Parathyroid adenoma (tissue), 2 donors: ENCODE results near the gene VILL.

Experiments
- H2AFZ ChIP-seq: fragments of 300-600 bp; sonication (generic); one replicate; pipeline ENCODE4 v1.7.0; 2017; ENCODE audit warnings: antibody characterized with exemption, mild to moderate bottlenecking
- H3K27ac ChIP-seq: fragments of 300-600 bp; sonication (generic); one replicate; pipeline ENCODE4 v1.7.0; 2017
- H3K27me3 ChIP-seq: fragments of 300-600 bp; sonication (generic); one replicate; pipeline ENCODE4 v1.7.0; 2017; ENCODE audit warnings: low read length; ENCODE audit not compliant: control insufficient read depth, insufficient read depth
- H3K36me3 ChIP-seq: fragments of 300-600 bp; sonication (generic); one replicate; pipeline ENCODE4 v1.7.0; 2017; ENCODE audit warnings: low read length; ENCODE audit not compliant: control insufficient read depth, insufficient read depth
- H3K4me1 ChIP-seq: fragments of 300-600 bp; sonication (generic); one replicate; pipeline ENCODE4 v1.7.0; 2017; ENCODE audit warnings: control low read depth
- H3K4me2 ChIP-seq: fragments of 300-600 bp; sonication (generic); one replicate; pipeline ENCODE4 v1.7.0; 2017; ENCODE audit warnings: low read length
- H3K4me3 ChIP-seq: fragments of 300-600 bp; sonication (generic); one replicate; pipeline ENCODE4 v1.7.0; 2017; ENCODE audit warnings: low read depth, low read length
- H3K79me2 ChIP-seq: fragments of 300-600 bp; sonication (generic); one replicate; pipeline ENCODE4 v1.7.0; 2017; ENCODE audit warnings: control low read depth
- H3K9ac ChIP-seq: fragments of 300-600 bp; sonication (generic); one replicate; pipeline ENCODE4 v1.7.0; 2017; ENCODE audit warnings: mild to moderate bottlenecking
- H3K9me3 ChIP-seq: fragments of 300-600 bp; sonication (generic); one replicate; pipeline ENCODE4 v1.7.0; 2017; ENCODE audit warnings: low read length; ENCODE audit not compliant: control insufficient read depth
- TF ChIP-seq, protein P1 (sequence below): fragments of 300-600 bp; sonication (generic); IDR thresholded peaks from one replicate; pipeline ENCODE4 v1.7.0; 2017; ENCODE audit warnings: antibody characterized with exemption, mild to moderate bottlenecking
- donor health status: primary hyperparathyroidism.

VILL gene

GRCh38 chr3:37967260-37967881, 23.2 kb upstream of the VILL start:
- no peak overlapping the region for H3K27ac ChIP-seq
- H3K79me2 ChIP-seq, result peaks cover 3% of the 10 kb centered on the region
- no peaks in the 10 kb centered on the region for H3K27me3 ChIP-seq
- no peak overlapping the region for H3K9ac ChIP-seq
- H3K4me1 ChIP-seq, result no peaks in the 10 kb centered on the region
- H3K36me3 ChIP-seq, result no peaks in the 10 kb centered on the region
- no peak overlapping the region for H3K4me2 ChIP-seq
- TF ChIP-seq, protein P1, sequence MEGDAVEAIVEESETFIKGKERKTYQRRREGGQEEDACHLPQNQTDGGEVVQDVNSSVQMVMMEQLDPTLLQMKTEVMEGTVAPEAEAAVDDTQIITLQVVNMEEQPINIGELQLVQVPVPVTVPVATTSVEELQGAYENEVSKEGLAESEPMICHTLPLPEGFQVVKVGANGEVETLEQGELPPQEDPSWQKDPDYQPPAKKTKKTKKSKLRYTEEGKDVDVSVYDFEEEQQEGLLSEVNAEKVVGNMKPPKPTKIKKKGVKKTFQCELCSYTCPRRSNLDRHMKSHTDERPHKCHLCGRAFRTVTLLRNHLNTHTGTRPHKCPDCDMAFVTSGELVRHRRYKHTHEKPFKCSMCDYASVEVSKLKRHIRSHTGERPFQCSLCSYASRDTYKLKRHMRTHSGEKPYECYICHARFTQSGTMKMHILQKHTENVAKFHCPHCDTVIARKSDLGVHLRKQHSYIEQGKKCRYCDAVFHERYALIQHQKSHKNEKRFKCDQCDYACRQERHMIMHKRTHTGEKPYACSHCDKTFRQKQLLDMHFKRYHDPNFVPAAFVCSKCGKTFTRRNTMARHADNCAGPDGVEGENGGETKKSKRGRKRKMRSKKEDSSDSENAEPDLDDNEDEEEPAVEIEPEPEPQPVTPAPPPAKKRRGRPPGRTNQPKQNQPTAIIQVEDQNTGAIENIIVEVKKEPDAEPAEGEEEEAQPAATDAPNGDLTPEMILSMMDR, result peak; percentile 86
- no peak overlapping the region for H3K4me3 ChIP-seq
- no peak overlapping the region for H2AFZ ChIP-seq
- H3K9me3 ChIP-seq, result no peaks in the 10 kb centered on the region

DNA sequence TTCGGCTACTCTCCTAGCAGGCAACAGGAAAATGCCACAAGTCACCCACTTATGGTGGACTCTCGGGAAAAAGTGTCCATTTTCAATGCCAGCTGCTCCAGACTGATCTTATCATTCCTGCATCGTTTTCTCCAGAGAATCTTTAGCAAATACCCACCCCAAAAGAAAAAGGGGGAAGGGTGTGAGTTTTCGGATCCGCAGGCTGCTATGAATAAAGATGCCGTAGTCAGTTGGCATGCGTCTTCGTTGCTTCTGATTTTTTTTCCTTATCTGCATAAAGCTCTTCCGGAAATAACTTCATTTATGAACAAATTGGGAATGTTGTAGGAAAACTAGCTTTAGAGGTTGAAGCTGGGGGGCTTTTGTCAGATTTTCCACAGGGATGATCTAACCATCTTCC, 22.4 kb upstream of the VILL start:
- Histone ChIP-seq H3K9ac (no peak overlapping the region), H3K27ac (peak overlapping the region; percentile 17), H3K4me1 (no peaks in the 10 kb centered on the region), H3K9me3 (no peaks in the 10 kb centered on the region), H3K79me2 (peaks cover 3% of the 10 kb centered on the region), H2AFZ (no peak overlapping the region), H3K4me3 (no peak overlapping the region), H3K27me3 (no peaks in the 10 kb centered on the region), H3K36me3 (no peaks in the 10 kb centered on the region), H3K4me2 (no peak overlapping the region)
- TF ChIP-seq, protein P1, result no peak

DNA sequence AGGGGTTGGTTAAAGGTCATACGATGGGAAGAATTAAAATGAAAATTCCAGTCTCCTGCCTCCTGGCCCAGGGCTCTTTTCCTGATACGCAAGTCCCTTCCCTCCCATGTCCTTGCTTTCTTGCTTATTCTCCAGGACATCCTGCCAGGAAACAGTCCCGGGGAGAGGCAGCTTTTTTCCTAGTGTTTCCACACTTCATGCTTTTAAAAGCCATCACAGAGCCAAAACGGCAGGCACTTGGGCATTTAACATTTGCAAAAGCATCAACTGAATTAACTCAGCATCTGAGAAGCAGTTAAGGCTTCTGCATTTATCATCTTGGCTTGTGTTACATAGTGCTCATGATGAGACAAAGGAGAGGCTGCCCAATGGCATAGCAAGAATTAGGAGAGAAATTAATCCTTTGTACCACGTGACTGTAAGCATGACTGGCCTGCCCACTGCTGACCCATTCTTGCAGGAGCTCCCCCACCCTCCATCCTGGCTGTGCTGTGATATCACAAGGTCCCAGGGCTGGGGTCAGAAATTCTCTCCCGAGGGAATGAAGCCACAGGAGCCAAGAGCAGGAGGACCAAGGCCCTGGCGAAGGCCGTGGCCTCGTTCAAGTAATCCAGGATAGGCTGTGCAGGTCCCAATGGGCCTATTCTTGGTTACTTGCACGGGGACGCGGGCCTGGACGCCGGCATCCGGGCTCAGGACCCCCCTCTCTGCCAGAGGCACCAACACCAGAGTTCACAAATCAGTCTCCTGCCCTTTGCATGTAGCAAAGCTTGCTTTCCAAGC, 21.6 kb upstream of the VILL start:
- Histone ChIP-seq H3K4me3 (no peak overlapping the region), H2AFZ (no peak overlapping the region), H3K79me2 (peaks cover 3% of the 10 kb centered on the region), H3K27ac (peak overlapping the region; percentile 17), H3K36me3 (no peaks in the 10 kb centered on the region), H3K9me3 (no peaks in the 10 kb centered on the region), H3K27me3 (no peaks in the 10 kb centered on the region), H3K9ac (no peak overlapping the region), H3K4me1 (no peaks in the 10 kb centered on the region), H3K4me2 (no peak overlapping the region)
- TF ChIP-seq, protein P1, result no peak

GRCh38 chr3:37969596-37970100, 20.9 kb upstream of the VILL start:
- H3K4me2 ChIP-seq, result no peak overlapping the region
- H3K79me2 ChIP-seq, result peaks cover 3% of the 10 kb centered on the region
- no peak overlapping the region for H3K4me3 ChIP-seq
- no peaks in the 10 kb centered on the region for H3K36me3 ChIP-seq
- no peaks in the 10 kb centered on the region for H3K27me3 ChIP-seq
- no peak overlapping the region for H3K27ac ChIP-seq
- H2AFZ ChIP-seq, result no peak overlapping the region
- no peak overlapping the region for H3K9ac ChIP-seq
- H3K4me1 ChIP-seq, result no peaks in the 10 kb centered on the region
- no peaks in the 10 kb centered on the region for H3K9me3 ChIP-seq
- TF ChIP-seq, protein P1, result no peak
